GM10248 (cell line): ENCODE data around the gene LIPT2.

ENCODE experiments used
- CTCF ChIA-PET: fragments of 300-600 bp; sonication (Branson Sonifier 250); formaldehyde crosslinking; extraction: SDS; loops from one replicate; lab custom pipeline; 2021; ENCODE audit warnings: antibody characterized with exemption; lab: Yijun Ruan, JAX
- POLR2A ChIA-PET: fragments of 350-650 bp; sonication (Branson Sonifier 250); formaldehyde crosslinking; extraction: SDS; loops from one replicate; lab custom pipeline; 2020; ENCODE audit warnings: antibody characterized with exemption; lab: Yijun Ruan, JAX
- DNase-seq: peaks from one replicate; pipeline ENCODE4 v3.0.0; 2012; ENCODE audit errors: extremely low spot score
- CTCF ChIP-seq: IDR thresholded peaks from 2 replicates; pipeline ENCODE4 v1.5.1; 2012; ENCODE audit warnings: mild to moderate bottlenecking, low read depth; ENCODE audit errors: extremely low read depth, missing control alignments, control extremely low read depth

The LIPT2 gene

GRCh38 chr11:74468521-74468920 lies 25.0 kb downstream of the LIPT2 start:
- CTCF ChIA-PET: interaction anchor here (1.1 kb wide), 1 partner anchor 16 kb away, joined by 3 read pairs; no protein-coding TSS in a partner anchor
- TF ChIP-seq CTCF: no peak
- no peak for DNase-seq
- POLR2A ChIA-PET: no interaction called here

- POLR2A ChIA-PET: no interaction called here
- TF ChIP-seq CTCF: no peak
- CTCF ChIA-PET: interaction anchor here (1.1 kb wide), 1 partner anchor 16 kb away, joined by 3 read pairs; no protein-coding TSS in a partner anchor
These were observed 25.5 kb downstream of the LIPT2 start for GRCh38 chr11:74468058-74468457.

DNA sequence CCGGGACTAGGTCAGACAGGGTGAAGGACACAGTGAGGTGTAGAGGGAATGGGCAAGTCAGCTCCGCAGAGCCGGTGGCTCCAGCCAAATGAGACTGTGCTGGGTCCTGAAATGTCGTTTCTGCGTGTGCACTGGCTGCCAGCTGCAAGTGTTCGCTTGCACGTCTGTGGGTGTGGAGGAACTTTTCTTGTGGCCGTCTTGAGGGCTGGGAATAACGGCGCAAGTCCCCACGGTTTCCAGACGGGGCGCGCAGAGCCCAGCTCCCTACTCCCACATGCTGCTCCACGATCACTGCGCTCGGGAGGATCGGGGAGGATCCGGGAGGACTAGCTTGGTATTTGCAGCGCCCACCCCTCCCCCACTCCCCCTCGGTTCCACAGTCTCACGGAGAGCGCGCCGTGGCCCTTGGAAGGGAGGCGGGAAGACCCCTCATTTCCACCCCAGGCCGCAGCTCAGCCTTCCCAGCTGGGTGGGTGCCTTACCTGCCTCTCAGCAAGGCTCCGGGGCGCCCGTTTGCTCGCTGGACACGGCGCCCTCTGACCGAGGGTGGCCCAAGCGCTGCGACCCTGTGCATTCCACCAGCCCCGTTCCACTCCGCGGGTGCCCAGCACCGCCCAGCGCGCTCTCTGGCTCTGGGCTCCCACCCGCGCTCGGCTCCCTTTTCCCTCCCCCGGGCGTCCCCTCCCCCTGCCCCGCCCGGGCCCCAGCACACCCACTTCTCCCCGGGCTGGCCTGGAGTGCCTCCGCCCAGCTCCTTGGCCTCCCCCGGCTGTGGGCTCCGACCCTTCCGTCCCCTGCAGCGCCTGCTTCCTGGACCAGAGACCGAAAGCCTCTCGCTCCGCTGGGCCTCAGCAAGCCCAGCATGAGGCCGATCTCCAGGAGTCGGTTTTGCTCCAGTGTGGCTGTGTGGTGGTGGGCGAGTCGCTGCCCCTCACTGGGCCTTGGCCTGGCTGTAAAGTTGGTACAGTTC lies 26.3 kb downstream of the LIPT2 start, which contains the start of gene KCNE3:
KCNE3 (minus strand) TSS at position 634 of the 970 bp plus-strand sequence. CDS start 9,986 bp downstream, outside the sequence.
- DNase-seq: no peak
- TF ChIP-seq CTCF: no peak
- CTCF ChIA-PET: interaction anchor here (1.0 kb wide), 1 partner anchor 18 kb away, joined by 4 read pairs; no protein-coding TSS in a partner anchor
- POLR2A ChIA-PET: no interaction called here

More at GRCh38 chr11:74468058-74468457, 25.5 kb downstream of the LIPT2 start:
- DNase-seq: no peak

DNA sequence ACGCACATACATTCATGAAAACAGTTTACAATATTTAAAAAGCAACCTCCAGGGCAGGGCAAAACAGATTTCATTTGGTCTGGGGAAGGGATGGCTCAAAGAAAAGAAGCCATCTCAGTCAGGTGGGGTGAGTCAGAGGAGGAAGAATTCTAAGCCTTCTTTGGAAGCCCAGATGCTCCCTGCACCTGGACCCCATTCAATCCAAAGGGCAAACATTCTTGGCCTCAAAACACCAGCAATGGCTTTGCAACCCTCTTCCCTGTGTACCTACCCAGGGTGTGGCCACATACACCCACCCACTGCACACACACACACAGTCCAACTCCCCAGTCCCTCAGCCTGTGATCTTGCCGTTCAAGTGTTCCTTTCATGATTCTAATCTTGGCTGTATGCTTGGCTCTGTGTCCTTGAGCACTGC lies 28.2 kb downstream of the LIPT2 start:
- DNase-seq: no peak
- TF ChIP-seq CTCF: no peak
- CTCF ChIA-PET: interaction anchor here (5.6 kb wide), 1 partner anchor 14 kb away, joined by 72 read pairs; no protein-coding TSS in a partner anchor
- POLR2A ChIA-PET: no interaction called here

DNA sequence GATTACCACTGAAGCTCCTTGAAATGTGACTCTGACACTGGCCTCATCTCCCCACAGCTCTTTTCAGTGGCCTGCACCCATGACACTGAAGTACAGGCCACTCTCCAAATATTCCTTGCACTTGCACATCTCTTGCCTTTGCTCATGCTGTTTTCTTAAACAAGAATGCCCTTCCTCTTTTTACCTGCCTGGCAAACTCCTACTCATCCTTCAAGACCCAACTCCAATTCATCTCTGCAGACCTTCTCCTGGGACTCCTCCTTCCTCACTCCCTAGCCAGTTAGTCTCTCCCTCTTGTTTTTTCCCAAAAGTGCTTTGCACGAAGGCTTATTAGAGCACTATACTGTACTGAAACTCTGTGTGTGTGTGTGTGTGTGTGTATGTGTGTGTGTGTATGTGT lies 28.8 kb downstream of the LIPT2 start:
- no peak for TF ChIP-seq CTCF
- no peak for DNase-seq
- ChIA-PET POLR2A (no interaction called here), CTCF (interaction anchor here (0.9 to 5.6 kb wide), 2 partner anchors 13 to 14 kb away, joined by 3 to 72 read pairs; no protein-coding TSS in a partner anchor)

GRCh38 chr11:74463216-74463615 lies 30.3 kb downstream of the LIPT2 start:
- no peak for DNase-seq
- TF ChIP-seq CTCF: no peak
- POLR2A ChIA-PET: no interaction called here
- CTCF ChIA-PET: interaction anchor here (0.9 to 5.6 kb wide), 2 partner anchors 12 to 138 kb away, joined by 3 to 72 read pairs; no protein-coding TSS in a partner anchor
